NCI-H1105 (cell line): Measurements from ENCODE around the gene CDC25A.
A peak's percentile ranks its signal among the peaks of the same experiment; 100 is the strongest.

ENCODE experiments used
- DNase-seq: peaks from one replicate; lab custom pipeline; 2025; lab: John Stamatoyannopoulos, UW

Gene CDC25A

DNA sequence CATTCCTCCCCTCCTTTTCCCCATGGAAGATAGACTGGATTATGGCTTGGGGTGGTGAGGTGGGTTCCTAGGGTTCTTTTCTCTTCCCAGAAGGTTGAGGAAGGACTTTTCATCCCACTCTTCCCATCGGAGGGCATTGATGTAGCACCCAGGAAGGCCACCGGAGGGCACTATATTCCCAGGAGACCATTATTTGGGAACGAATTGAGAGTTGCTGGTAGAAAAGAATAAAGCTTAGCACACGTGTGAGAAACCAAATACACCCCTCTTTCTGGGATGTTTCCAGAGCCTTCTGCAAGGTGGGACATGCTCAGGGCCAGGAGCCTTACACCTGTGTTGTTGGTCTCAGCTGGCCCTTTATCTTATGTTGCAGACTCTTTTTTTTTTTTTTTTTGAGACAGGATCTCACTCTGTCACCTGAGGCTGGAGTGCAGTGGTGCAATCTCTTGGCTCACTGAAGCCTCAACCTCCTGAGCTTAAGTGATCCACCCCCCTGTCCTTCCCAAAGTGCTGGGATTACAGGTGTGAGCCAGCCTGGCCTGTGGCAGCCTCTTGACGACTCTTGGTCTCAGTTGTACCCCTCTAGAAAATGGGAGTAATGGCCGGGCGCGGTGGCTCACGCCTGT, 6.3 kb upstream of the CDC25A start:
- DNase-seq, result peak; percentile 36

DNA sequence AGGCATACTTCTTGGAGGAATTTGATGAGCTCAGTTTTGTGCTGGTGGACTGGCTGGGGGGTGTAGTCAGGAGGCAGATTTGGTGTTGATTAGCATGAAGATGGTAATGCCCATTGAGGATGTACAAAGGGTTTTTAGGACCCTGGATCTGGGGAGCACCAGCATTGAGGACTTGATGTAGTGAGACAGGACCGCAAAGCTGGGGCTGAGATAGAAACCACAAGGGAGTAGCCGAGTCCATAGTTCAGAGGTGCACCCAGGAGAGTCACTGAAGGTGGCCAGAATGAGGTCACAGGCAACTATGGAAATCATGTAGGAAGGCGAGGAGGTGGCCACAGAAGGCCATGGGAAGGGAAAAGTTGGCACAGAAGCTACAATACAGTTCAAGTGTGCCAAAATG, 2.7 kb upstream of the CDC25A start:
- no peak for DNase-seq

DNA sequence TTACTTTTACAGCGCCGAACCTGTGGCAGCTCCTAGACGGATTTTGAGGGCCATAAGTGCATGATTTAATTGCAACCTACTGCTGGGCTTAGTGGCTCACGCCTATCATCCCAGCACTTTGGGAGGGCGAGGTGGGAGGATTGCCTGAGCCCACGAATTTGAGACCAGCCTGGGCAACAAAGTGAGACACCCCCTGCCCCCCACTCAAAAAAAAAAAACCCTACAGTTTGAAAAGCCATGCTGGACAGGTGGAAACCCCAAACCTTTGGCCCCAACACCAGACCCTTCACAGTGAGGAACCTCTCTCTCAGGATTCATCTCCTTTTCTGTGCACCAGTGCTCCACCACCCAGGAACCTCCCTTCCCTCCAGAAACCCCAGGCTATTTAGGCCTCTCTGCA, 1.1 kb upstream of the CDC25A start:
- DNase-seq, result no peak

GRCh38 chr3:48187579-48188265, 495 bp downstream of the CDC25A start:
- DNase-seq, result no peak

DNA sequence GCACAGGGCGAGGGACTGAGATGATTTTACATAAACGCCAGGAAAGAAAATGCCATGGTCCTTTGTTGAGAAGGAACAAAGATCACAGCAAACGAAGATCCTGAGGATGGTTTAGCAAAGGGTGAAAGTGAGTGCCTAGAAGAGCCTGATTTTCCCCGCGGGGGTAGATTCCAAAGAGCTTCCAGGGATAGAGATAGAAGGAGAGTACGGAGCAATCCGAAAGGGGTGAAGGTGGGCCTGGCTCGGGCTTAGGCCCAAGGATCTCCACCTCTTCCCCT, 977 bp downstream of the CDC25A start:
- no peak for DNase-seq

DNA sequence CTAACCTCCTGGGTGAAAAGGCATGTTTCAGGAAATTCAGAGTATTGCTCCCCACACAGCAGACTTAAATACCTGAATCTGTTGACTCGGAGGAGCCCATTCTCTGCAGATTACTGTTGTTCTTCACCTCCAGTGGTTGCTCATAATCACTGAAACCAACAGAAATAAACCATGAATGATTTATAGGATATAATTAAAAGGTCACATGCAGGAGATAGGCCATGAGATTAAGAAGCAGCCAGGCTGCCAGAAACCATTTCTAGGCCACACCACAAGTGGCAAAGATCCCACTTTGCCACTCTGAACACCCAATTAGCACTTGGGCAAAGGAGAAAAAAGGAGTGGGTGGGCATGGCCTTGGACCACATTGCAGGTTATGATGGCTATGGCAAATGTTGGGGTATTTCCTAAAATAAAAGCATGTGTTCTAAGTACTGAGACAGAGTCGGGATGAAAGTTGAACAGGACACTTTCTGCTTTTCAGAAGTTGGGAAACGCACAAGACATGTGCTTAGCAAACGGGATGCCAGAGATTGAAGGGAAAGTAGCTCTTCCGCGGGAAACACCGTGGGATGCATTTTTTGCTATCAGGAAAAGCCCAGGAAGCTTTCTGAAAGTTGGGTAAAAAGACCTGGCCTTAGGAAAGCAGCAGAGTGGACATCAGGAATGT, 1.5 kb downstream of the CDC25A start:
- no peak for DNase-seq

DNA sequence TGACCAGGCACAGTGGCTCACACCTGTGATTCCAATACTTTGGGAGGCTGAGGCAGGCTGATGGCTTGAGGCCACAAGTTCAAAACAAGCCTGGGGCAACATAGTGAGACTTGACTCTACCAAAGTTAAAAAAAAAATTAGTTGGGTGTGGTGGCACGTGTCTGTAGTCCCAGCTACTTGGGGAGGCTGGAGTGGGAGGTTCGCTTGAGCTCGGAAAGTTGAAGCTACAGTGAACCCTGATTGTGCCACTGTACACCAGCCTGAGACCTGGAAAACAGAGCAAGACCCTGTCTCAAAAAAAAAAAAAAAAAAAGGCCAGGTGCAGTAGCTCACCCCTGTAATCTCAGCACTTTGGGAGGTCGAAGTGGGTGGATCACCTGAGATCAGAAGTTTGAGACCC, 3.1 kb downstream of the CDC25A start:
- DNase-seq, result no peak

DNA sequence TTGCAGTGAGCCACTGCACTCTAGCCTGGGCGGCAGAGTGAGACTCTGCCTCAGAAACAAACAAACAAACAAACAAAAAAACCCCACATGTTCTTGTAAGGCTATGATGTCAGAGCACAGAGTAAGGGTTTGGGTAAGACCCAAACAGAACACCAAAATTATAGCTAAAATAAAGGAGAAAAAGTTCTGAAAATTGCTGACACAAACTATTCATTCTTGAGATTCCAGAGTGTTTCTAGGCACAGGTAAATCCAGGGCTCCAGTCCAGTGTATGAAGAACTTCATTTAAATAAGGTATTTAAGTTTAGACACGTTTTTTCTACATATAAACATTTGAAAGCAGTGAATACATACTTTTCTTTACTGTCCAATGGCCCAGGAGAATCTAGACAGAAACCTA, 3.9 kb downstream of the CDC25A start:
- DNase-seq, result no peak

GRCh38 chr3:48180531-48181253, 7.5 kb downstream of the CDC25A start:
- no peak for DNase-seq

DNA sequence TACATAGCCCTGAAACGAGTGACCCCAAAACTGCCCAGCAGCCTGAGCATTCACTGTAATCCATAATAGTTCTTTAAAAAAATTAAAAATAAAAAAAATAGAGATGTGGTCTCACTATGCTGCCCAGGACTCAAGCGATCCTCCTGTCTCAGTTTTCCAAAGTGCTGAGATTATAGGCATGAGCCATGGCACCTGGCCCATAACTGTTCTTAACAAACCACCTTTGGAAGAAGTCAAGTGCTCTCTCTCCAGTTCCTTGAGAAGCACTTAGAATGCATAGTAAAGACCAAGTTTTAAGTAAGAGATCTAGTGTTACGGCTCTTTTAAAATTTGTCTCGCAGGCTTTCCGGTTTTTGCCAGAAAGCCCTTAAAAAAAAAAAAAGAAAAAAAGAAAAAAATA, 8.2 kb downstream of the CDC25A start:
- DNase-seq, result no peak

DNA sequence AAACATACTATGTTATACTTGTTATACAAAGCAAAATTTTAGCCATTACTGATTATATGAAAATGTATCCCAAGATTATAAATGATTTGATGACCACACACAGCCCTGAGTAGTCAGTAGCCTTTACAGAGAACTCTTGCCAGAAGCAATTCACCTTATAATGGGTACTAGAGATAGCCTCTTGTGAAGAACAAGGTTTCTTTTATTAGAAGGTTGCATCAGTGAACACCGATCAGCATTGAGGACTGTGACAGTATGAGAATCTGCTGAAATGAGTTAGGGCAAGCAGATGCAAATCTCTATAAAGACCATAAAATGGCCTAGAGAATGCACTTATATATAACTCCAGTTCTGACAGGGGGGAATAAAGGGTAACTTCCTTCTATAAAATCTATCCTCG, 10.1 kb downstream of the CDC25A start:
- DNase-seq, result no peak

GRCh38 chr3:48157950-48158376, 30.3 kb downstream of the CDC25A start:
- DNase-seq, result no peak

- no peak for DNase-seq
Observed at GRCh38 chr3:48157202-48157840, 30.9 kb downstream of the CDC25A start.

DNA sequence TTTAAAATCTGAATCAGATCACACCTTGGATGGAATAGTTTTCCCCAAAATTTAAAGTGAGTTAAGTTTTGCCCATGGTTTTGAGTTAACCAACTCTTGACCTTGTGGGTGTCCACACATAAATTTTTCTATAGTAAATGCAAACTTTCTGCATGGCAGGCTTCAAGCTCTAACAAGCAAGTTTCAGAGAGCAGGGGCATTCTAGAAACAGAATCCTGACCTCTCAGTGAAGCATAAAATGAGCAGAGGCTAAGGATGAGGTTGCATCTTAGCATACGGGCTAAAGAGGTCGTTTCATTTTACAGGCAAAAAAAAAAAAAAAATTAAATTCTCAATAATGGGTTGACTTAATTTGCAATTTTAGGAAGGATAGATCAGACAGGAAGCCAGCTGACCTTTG, 32.1 kb downstream of the CDC25A start:
- DNase-seq, result no peak

DNA sequence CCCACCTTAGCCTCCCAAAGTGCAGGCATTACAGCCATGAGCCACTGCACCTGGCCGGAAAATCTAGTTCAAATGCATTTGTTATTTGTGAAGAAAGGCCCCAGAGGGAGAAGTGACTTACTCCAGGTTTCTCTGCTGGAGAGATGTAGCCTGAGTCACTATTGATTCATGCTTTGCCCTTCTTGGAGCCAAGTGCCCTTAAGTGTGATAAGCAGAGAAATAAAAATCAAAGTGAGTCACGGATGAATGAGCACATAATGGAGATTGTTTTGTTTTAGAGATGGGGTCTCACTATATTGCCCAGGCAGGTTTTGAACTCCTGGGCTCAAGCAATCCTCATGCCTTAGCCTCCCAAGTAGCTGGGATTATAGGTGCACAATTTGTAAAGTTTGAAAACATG, 33.1 kb downstream of the CDC25A start:
- DNase-seq, result no peak

- no peak for DNase-seq
Observed at GRCh38 chr3:48151807-48152427, 36.3 kb downstream of the CDC25A start.

DNA sequence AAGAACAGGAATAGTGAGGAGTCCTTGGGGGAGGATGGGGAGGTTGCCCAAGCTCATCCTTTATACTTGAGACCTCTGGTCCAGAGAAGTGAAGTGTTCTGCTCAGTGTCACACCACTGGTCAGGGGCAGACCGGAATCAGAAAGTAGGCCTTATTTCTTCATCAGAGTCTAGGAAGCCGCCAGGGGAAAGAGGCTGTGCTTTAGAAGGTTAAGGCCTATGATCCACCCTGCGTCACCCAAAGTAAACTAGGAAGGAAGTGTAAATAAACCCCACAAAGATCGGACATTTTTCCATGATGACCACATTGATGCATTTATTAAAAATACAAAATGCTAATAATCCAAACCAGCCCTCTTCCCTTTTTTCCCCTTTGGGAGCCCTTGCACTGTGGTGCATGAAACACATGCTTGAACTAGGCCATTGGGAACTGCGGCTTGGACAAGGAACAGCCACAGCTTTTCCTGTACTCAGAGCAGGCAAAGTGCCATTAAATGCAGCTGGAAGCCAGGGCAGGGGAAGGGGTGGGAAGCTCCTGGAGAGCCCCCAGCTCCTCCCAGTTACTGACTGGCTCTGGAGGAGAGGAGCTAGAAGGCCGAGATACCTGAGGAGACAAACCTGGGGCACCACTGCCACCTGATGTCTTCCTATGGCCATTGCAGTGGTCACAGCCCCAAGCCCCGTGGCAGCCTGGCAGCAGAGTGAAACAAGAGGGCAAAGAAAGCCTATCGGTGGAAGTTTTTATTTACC, 37.0 kb downstream of the CDC25A start:
- peak; percentile 42 for DNase-seq

GRCh38 chr3:48143992-48144391, 44.2 kb downstream of the CDC25A start:
- no peak for DNase-seq

DNA sequence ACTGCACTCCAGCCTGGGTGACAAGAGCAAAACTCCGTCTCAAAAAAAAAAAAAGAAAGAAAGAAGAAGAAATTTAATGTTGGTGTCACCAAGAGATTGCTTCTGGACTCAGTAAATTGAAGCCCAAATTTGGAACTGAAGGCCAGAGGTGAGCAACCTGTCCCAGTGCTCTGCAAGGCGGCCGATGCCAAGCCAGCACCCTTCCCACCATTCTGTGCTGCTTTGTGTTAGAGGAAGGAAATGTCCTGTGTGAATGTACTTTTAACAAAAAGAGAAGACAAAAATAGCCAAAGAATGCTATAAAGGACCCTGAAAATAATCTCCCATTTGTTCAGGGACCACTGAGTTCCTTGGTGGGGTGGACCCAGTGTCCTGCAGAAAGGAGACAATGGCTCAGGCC, 44.6 kb downstream of the CDC25A start:
- DNase-seq, result no peak

- DNase-seq, result peak; percentile 36
Observed at GRCh38 chr3:48142316-48142870, 45.8 kb downstream of the CDC25A start.

DNA sequence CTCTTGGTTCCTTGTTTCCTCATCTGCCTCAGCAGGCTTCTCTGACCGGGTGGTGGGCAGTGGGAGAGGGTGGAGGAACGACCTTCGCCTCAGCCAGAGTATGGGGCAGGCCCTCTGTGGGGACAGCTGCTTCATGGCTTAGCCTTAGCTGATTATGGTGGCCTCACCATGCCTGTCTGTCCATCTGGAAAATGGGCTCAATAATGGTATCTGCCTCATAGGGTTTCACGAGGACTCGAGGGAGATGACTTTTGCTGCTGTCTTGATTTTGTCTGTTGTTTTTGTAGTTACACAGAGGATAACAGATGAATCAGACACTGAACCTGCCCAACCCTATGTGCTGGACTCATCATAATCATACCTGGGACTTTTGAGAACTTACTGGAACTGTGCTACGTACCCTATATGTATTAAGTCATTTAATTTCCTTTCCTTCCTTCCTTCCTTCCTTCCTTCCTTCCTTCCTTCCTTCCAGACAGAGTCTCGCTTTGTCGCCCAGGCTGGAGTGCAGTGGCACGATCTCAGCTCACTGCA, 46.5 kb downstream of the CDC25A start:
- no peak for DNase-seq
